K562 (cell line): ENCODE results near the gene HNRNPM.

ENCODE experiments used
- MXI1 ChIP-seq: IDR thresholded peaks from 2 replicates; pipeline ENCODE4 v1.6.1; 2011; ENCODE audit warnings: low read depth, mild to moderate bottlenecking, improper control_type of control experiment, low read length
- ZNF3 ChIP-seq: fragments of 250-450 bp; sonication (Bioruptor Pico); IDR thresholded peaks from 2 replicates; pipeline ENCODE4 v1.5.0; 2021; ENCODE audit warnings: mild to moderate bottlenecking, moderate library complexity
- TF ChIP-seq, protein P1 (sequence below): sonication (generic); formaldehyde crosslinking; IDR thresholded peaks from 2 replicates; pipeline ENCODE4 v1.4.0; 2020; ENCODE audit warnings: mild to moderate bottlenecking, missing genetic modification reagents

- TF ChIP-seq ZNF3 (CRISPR knock-in tag) (no peak), MXI1 (no peak)
- TF ChIP-seq, protein P1, sequence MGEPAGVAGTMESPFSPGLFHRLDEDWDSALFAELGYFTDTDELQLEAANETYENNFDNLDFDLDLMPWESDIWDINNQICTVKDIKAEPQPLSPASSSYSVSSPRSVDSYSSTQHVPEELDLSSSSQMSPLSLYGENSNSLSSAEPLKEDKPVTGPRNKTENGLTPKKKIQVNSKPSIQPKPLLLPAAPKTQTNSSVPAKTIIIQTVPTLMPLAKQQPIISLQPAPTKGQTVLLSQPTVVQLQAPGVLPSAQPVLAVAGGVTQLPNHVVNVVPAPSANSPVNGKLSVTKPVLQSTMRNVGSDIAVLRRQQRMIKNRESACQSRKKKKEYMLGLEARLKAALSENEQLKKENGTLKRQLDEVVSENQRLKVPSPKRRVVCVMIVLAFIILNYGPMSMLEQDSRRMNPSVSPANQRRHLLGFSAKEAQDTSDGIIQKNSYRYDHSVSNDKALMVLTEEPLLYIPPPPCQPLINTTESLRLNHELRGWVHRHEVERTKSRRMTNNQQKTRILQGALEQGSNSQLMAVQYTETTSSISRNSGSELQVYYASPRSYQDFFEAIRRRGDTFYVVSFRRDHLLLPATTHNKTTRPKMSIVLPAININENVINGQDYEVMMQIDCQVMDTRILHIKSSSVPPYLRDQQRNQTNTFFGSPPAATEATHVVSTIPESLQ (CRISPR knock-in tag), result no peak
Observed at GRCh38 chr19:8489561-8490394, 45.0 kb downstream of the HNRNPM start.
